Measurements from ENCODE around the gene USH2A. TPM values are rescaled to one million over a fixed set of nuclear protein-coding genes. Genes with fewer than 3 reads are reported as not detected.

Gene USH2A
- total RNA-seq, 3 donors from 2014 or later: not detected

GRCh38 chr1:215767761-215768160 lies 655.5 kb downstream of the USH2A start:
- Histone ChIP-seq H3K4me3 (no peak overlapping the region), H3K4me1 (no peaks in the 10 kb centered on the region)
- TF ChIP-seq CTCF (IDR thresholded peaks at IDR 0.05) (no peak), POLR2A (IDR thresholded peaks at IDR 0.05) (no peak), POLR2AphosphoS5 (IDR thresholded peaks at IDR 0.05) (no peak)

GRCh38 chr1:215766521-215766920 lies 656.7 kb downstream of the USH2A start:
- intact Hi-C loops (cut with DNase I; ENCODE audit: low total_unique reads): no loop called here
- no peaks in the 10 kb centered on the region for H3K9me3 ChIP-seq
- H3K27ac ChIP-seq: no peak overlapping the region
- DNase-seq (ENCODE audit: low spot score in 2 of 2): no peak
- TF ChIP-seq POLR2AphosphoS5 (IDR thresholded peaks at IDR 0.05) (no peak), CTCF (IDR thresholded peaks at IDR 0.05) (no peak), POLR2A (IDR thresholded peaks at IDR 0.05) (no peak)
- no peaks in the 10 kb centered on the region for H3K4me1 ChIP-seq
- H3K27me3 ChIP-seq: no peaks in the 10 kb centered on the region
- H3K36me3 ChIP-seq: no peaks in the 10 kb centered on the region
- H3K4me3 ChIP-seq: no peak overlapping the region

More at GRCh38 chr1:215767761-215768160, 655.5 kb downstream of the USH2A start:
- H3K27me3 ChIP-seq: no peaks in the 10 kb centered on the region
- intact Hi-C loops (cut with DNase I; ENCODE audit: low total_unique reads): no loop called here
- no peaks in the 10 kb centered on the region for H3K9me3 ChIP-seq
- no peak for DNase-seq (ENCODE audit: low spot score in 2 of 2)
- H3K27ac ChIP-seq: no peak overlapping the region
- H3K36me3 ChIP-seq: no peaks in the 10 kb centered on the region

- Histone ChIP-seq H3K4me3 (no peak overlapping the region), H3K9me3 (no peaks in the 10 kb centered on the region), H3K4me1 (no peaks in the 10 kb centered on the region), H3K36me3 (no peaks in the 10 kb centered on the region), H3K27me3 (no peaks in the 10 kb centered on the region), H3K27ac (no peak overlapping the region)
- DNase-seq (ENCODE audit: low spot score in 2 of 2): no peak
- intact Hi-C loops (cut with DNase I; ENCODE audit: low total_unique reads): no loop called here
- TF ChIP-seq CTCF (IDR thresholded peaks at IDR 0.05): no peak
- no peak for TF ChIP-seq POLR2A (IDR thresholded peaks at IDR 0.05)
- no peak for TF ChIP-seq POLR2AphosphoS5 (IDR thresholded peaks at IDR 0.05)
Measured at GRCh38 chr1:215765833-215766232, 657.4 kb downstream of the USH2A start.

GRCh38 chr1:215761446-215761845 lies 661.8 kb downstream of the USH2A start:
- no peak overlapping the region for H3K27ac ChIP-seq
- no peaks in the 10 kb centered on the region for H3K9me3 ChIP-seq
- H3K36me3 ChIP-seq: no peaks in the 10 kb centered on the region
- intact Hi-C loops (cut with DNase I; ENCODE audit: low total_unique reads): no loop called here
- no peaks in the 10 kb centered on the region for H3K4me1 ChIP-seq
- TF ChIP-seq POLR2AphosphoS5 (IDR thresholded peaks at IDR 0.05) (no peak), CTCF (IDR thresholded peaks at IDR 0.05) (no peak), POLR2A (IDR thresholded peaks at IDR 0.05) (no peak)
- no peak overlapping the region for H3K4me3 ChIP-seq
- DNase-seq (ENCODE audit: low spot score in 2 of 2): no peak
- H3K27me3 ChIP-seq: no peaks in the 10 kb centered on the region

GRCh38 chr1:215754112-215754511 lies 669.1 kb downstream of the USH2A start:
- Histone ChIP-seq H3K27ac (no peak overlapping the region), H3K36me3 (no peaks in the 10 kb centered on the region), H3K27me3 (no peaks in the 10 kb centered on the region), H3K4me1 (no peaks in the 10 kb centered on the region), H3K4me3 (no peak overlapping the region), H3K9me3 (no peaks in the 10 kb centered on the region)
- no peak for DNase-seq (ENCODE audit: low spot score in 2 of 2)
- intact Hi-C loops (cut with DNase I; ENCODE audit: low total_unique reads): no loop called here
- no peak for TF ChIP-seq CTCF (IDR thresholded peaks at IDR 0.05)
- TF ChIP-seq POLR2AphosphoS5 (IDR thresholded peaks at IDR 0.05): no peak
- TF ChIP-seq POLR2A (IDR thresholded peaks at IDR 0.05): no peak

Data from breast epithelium (tissue), 4 donors.